DND-41 (cell line): ENCODE data around the gene PRTFDC1.

Source experiments
- ATAC-seq: fragments of 200-7000 bp; cut with Tn5 transposase; 3 replicates; pipeline ENCODE4 v1.9.1; 2021; ENCODE audit warnings: low read depth; ENCODE audit not compliant: insufficient read depth
- DNase-seq: peaks from one replicate; pipeline ENCODE4 v3.0.0-alpha.2; 2020
- H2AFZ ChIP-seq: 2 replicates; pipeline ENCODE4 v1.6.0; 2012; ENCODE audit warnings: low read depth, low read length
- H3K27ac ChIP-seq: 2 replicates; pipeline ENCODE4 v1.5.1; 2012; ENCODE audit warnings: low read length, inconsistent platforms
- H3K27me3 ChIP-seq: fragments of 200-600 bp; sonication (generic); 2 replicates; pipeline ENCODE4 v1.6.0; 2012; ENCODE audit warnings: low read length, mild to moderate bottlenecking, inconsistent platforms; ENCODE audit not compliant: insufficient read depth, poor library complexity
- H3K36me3 ChIP-seq: 2 replicates; pipeline ENCODE4 v1.5.1; 2012; ENCODE audit warnings: low read length, inconsistent platforms; ENCODE audit not compliant: insufficient read depth
- H3K4me1 ChIP-seq: 2 replicates; pipeline ENCODE4 v1.5.1; 2012; ENCODE audit warnings: mild to moderate bottlenecking, low read length; ENCODE audit not compliant: insufficient read depth
- H3K4me2 ChIP-seq: 2 replicates; pipeline ENCODE4 v1.6.0; 2012; ENCODE audit warnings: mild to moderate bottlenecking, moderate library complexity, low read length, inconsistent platforms; ENCODE audit not compliant: insufficient read depth
- H3K4me3 ChIP-seq, 2 experiments: fragments of 200-600 bp in 1 of 2; shearing (Covaris generic) in 1 of 2; 2 replicates each; pipeline ENCODE4 v1.5.1; 2012 to 2016; ENCODE audit warnings: inconsistent platforms in 2 of 2, low read length in 2 of 2, mild to moderate bottlenecking in 2 of 2, low read depth in 1 of 2, moderate library complexity in 1 of 2
- H3K79me2 ChIP-seq: 2 replicates; pipeline ENCODE4 v1.6.0; 2012; ENCODE audit warnings: low read length, inconsistent platforms; ENCODE audit not compliant: insufficient read depth
- H3K9ac ChIP-seq: 2 replicates; pipeline ENCODE4 v1.6.0; 2012; ENCODE audit warnings: low read depth, mild to moderate bottlenecking, inconsistent platforms, low read length, moderate library complexity
- H3K9me3 ChIP-seq: 2 replicates; pipeline ENCODE4 v1.5.1; 2012; ENCODE audit warnings: low read length, moderate library complexity, mild to moderate bottlenecking, inconsistent platforms; ENCODE audit not compliant: insufficient read depth, severe bottlenecking
- H4K20me1 ChIP-seq: 2 replicates; pipeline ENCODE4 v1.6.0; 2012; ENCODE audit warnings: low read length; ENCODE audit not compliant: insufficient read depth
- CTCF ChIP-seq: IDR thresholded peaks from 2 replicates; pipeline ENCODE4 v1.5.1; 2012; ENCODE audit warnings: borderline replicate concordance, low read length, moderate library complexity, mild to moderate bottlenecking; ENCODE audit not compliant: poor library complexity, severe bottlenecking; ENCODE audit errors: extremely low read depth
- EZH2 ChIP-seq: IDR thresholded peaks from 3 replicates; pipeline ENCODE4 v1.6.1; 2012; ENCODE audit warnings: borderline replicate concordance, low read depth, mild to moderate bottlenecking, moderate library complexity, low read length, inconsistent platforms; ENCODE audit not compliant: severe bottlenecking

PRTFDC1 gene

GRCh38 chr10:24950439-24950838, 2.0 kb downstream of the PRTFDC1 start:
- no peak for TF ChIP-seq CTCF
- no peak for TF ChIP-seq EZH2
- H3K27me3 ChIP-seq = no peaks in the 10 kb centered on the region
- no peak overlapping the region for H3K27ac ChIP-seq
- no peak for ATAC-seq
- no peak overlapping the region for H3K4me2 ChIP-seq
- H4K20me1 ChIP-seq = no peaks in the 10 kb centered on the region
- H3K4me3 ChIP-seq = no peak overlapping the region
- no peak overlapping the region for H2AFZ ChIP-seq
- no peaks in the 10 kb centered on the region for H3K79me2 ChIP-seq
- no peak overlapping the region for H3K9ac ChIP-seq
- peaks cover 26% of the 10 kb centered on the region for H3K4me1 ChIP-seq
- H3K36me3 ChIP-seq = no peaks in the 10 kb centered on the region
- no peak for DNase-seq
- H3K9me3 ChIP-seq = no peaks in the 10 kb centered on the region

GRCh38 chr10:24949616-24950015, 2.8 kb downstream of the PRTFDC1 start:
- H2AFZ ChIP-seq = no peak overlapping the region
- no peak overlapping the region for H3K4me3 ChIP-seq
- no peaks in the 10 kb centered on the region for H4K20me1 ChIP-seq
- ATAC-seq (no peak), DNase-seq (no peak)
- no peak overlapping the region for H3K27ac ChIP-seq
- H3K27me3 ChIP-seq = no peaks in the 10 kb centered on the region
- no peak overlapping the region for H3K9ac ChIP-seq
- no peaks in the 10 kb centered on the region for H3K36me3 ChIP-seq
- H3K79me2 ChIP-seq = no peaks in the 10 kb centered on the region
- H3K4me1 ChIP-seq = peaks cover 26% of the 10 kb centered on the region
- no peaks in the 10 kb centered on the region for H3K9me3 ChIP-seq
- TF ChIP-seq CTCF = no peak
- no peak for TF ChIP-seq EZH2
- H3K4me2 ChIP-seq = no peak overlapping the region

DNA sequence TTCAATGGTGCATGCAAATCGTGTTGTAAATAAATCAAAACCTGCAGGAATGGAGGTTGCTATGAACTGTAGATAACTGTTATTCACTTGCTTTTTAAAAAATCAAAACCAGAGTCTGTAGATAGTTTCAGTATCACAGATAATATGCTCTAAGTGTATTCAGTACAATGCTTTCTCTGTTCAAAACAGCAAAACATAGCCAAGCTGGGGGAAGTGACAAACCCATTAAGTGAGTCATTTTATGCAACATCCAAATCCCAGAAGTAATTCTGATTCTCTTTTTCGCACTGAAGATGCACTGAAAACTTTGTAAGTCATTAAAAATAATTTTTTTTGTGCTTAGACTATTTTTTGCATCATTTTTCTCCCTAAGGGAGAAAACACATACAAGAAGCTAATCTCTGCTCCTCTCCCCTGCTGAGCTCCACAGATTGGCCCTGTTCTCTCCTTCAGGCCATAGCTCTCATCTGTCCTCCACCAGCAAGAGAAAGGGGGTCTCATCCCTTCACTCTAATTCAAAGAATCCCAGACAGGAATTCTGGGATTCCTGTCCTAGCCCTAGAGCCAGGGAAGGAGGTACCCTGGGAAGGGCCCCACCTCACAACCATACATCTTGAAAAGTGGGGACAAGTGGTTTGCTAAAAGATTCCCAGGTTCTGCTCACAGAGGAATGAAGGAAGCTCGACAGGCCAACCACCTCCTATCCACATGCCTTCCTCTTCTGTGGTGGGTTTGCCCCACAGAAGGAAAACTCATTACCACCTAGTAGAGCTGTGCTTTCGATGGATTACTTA, 4.9 kb downstream of the PRTFDC1 start:
- Histone ChIP-seq H3K4me2 (no peak overlapping the region), H3K4me3 (no peak overlapping the region), H3K9ac (no peak overlapping the region), H2AFZ (no peak overlapping the region), H3K79me2 (no peaks in the 10 kb centered on the region), H3K36me3 (no peaks in the 10 kb centered on the region), H3K9me3 (no peaks in the 10 kb centered on the region), H3K27me3 (no peaks in the 10 kb centered on the region), H4K20me1 (no peaks in the 10 kb centered on the region), H3K27ac (no peak overlapping the region), H3K4me1 (peaks cover 17% of the 10 kb centered on the region)
- TF ChIP-seq EZH2 (no peak), CTCF (no peak)
- ATAC-seq = no peak
- DNase-seq = no peak
